Measurements from ENCODE around the gene PDZD8.
"Not testable (repeated sequence)": the region's sequence is repeated elsewhere in the genome, so short reads cannot be mapped to it uniquely, and the experiment has no call there.

PDZD8 gene

DNA sequence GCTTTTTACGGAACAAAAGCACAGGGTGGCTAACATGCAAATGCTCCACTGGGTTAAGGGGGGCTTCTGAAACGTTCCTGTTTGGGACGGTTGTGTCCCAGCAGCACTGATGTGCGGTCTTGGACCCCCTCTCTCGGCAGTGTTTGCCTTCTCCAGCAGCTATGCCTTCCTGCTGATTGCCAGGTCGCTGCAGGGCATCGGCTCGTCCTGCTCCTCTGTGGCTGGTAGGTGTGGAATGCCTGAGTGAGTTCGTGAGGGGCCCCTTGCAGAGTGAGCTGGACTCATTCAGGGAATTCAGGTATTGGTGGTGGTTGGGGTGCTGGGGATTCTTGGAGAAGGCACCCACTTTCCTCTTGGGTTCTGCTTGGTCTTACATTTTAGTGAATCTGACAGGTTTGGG is 121.3 kb downstream of the PDZD8 start:
- DNase-seq, result no peak

- no peak for DNase-seq
These were observed 124.8 kb downstream of the PDZD8 start for GRCh38 chr10:117250411-117250810.

GRCh38 chr10:117249493-117250093 is 125.6 kb downstream of the PDZD8 start:
- no peak for DNase-seq

DNA sequence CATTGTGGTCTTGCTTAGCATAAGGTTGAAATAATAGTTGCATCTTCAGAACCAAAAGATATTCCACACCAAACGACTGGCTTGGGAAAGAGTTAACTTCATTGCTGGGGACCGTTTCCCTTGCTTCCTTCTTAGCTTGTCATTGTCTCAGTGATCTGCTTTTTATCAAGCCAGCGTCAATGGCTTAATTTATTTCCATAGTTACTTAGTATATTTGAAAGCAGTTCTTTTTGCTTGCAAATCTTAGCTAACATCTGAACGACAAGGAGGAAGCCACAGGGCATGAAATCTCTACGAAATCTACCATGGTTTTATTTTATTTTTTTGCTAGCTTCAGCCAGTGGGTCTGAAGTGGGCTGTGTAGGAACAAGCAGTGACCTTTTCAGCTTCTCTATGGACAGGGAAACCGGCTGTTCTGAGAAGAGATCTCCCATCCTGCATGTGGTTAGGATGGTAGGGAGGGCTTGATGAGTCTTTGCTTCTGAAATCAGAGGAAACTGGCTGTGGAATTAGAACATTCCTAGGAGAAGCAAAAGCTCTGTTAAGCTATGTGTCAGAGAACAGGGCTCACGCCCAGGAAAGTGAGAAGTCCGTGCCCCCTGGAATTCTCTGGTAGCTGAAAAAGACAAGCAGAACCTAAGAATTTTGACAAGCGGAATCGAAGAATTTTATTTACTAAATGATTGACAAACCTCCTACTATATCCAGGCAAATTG is 126.3 kb downstream of the PDZD8 start:
- DNase-seq, result no peak

GRCh38 chr10:117246997-117247671 is 128.1 kb downstream of the PDZD8 start:
- no peak for DNase-seq

- DNase-seq, result no peak
These were observed 132.8 kb downstream of the PDZD8 start for GRCh38 chr10:117242463-117242832.

- no peak for DNase-seq
These were observed 133.4 kb downstream of the PDZD8 start for GRCh38 chr10:117241541-117242462.

GRCh38 chr10:117240621-117241529 is 134.4 kb downstream of the PDZD8 start, which contains the start of gene SLC18A2:
TSS of gene SLC18A2 (plus strand) at chr10:117241114. CDS start at chr10:117241694, 580 bp downstream.
- no peak for DNase-seq

GRCh38 chr10:117239721-117240620 is 135.3 kb downstream of the PDZD8 start:
- DNase-seq, result no peak

GRCh38 chr10:117239051-117239450 is 136.2 kb downstream of the PDZD8 start:
- DNase-seq, result no peak

DNA sequence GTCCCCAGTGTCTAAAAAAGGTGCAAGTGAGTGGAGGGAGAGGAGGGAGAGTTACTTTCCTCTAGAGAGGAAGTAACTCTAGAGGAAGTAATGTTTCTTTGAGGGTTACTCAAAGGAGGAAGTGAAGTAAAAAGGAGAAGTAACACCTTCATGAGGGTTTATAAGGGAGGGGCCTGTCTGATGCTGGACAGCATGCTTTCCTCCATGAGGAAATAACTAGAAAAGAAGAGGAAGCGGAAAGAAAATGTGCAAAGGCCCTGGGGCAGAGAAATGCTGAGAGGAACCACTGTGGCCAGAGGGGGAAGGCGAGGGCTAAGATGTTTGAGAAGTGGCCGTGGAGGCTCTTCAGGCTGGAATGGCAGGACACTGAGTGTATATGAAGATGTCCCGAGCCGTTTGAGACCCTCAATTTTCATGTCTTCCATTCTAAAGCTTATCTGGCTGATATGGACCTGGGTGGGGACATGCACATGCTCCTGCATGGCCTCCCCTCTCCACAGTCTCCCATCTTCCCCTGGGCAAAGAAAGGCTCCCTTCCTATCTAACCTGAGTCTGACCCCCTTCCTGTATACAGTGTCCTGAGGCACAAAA is 137.7 kb downstream of the PDZD8 start:
- no peak for DNase-seq

- not testable (repeated sequence) for DNase-seq
These were observed 145.1 kb downstream of the PDZD8 start for GRCh38 chr10:117230107-117230506.

GRCh38 chr10:117228210-117228609 is 147.0 kb downstream of the PDZD8 start:
- DNase-seq, result no peak

Data from activated CD8-positive, alpha-beta memory T cell treated with anti-CD3 and anti-CD28 coated beads, Interleukin-2, amount 50 U/mL, for 48 hours (primary cell).